ENCODE results near the gene PDCD10. TPM values are rescaled to one million over a fixed set of nuclear protein-coding genes. Genes with fewer than 3 reads are reported as not detected.

Gene PDCD10
- polyA plus RNA-seq, 1 of the 3 experiments (the other 2 are of a cell fraction) = 29.0 TPM

- no peak for TF ChIP-seq RXRA (IDR thresholded peaks at IDR 0.05; ENCODE audit: borderline replicate concordance, low read depth)
- TF ChIP-seq YY1 (IDR thresholded peaks at IDR 0.05; ENCODE audit: low read depth) = no peak
- TF ChIP-seq FOSL2 (IDR thresholded peaks at IDR 0.05; ENCODE audit: borderline replicate concordance, low read depth) = no peak
- no peak for TF ChIP-seq NFIC (IDR thresholded peaks at IDR 0.05; ENCODE audit: borderline replicate concordance)
- TF ChIP-seq ELF1 (IDR thresholded peaks at IDR 0.05) = no peak
- TF ChIP-seq TCF12 (IDR thresholded peaks at IDR 0.05) = no peak
- no peak for TF ChIP-seq FOXJ3 (CRISPR knock-in tag; IDR thresholded peaks at IDR 0.05)
- TF ChIP-seq JUND (IDR thresholded peaks at IDR 0.05) = no peak
- no peak for TF ChIP-seq EP300 (IDR thresholded peaks at IDR 0.05; ENCODE audit: borderline replicate concordance in 1 of 2, low read depth in 1 of 2, low read length in 1 of 2)
- TF ChIP-seq, protein P1, sequence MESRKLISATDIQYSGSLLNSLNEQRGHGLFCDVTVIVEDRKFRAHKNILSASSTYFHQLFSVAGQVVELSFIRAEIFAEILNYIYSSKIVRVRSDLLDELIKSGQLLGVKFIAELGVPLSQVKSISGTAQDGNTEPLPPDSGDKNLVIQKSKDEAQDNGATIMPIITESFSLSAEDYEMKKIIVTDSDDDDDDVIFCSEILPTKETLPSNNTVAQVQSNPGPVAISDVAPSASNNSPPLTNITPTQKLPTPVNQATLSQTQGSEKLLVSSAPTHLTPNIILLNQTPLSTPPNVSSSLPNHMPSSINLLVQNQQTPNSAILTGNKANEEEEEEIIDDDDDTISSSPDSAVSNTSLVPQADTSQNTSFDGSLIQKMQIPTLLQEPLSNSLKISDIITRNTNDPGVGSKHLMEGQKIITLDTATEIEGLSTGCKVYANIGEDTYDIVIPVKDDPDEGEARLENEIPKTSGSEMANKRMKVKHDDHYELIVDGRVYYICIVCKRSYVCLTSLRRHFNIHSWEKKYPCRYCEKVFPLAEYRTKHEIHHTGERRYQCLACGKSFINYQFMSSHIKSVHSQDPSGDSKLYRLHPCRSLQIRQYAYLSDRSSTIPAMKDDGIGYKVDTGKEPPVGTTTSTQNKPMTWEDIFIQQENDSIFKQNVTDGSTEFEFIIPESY (IDR thresholded peaks at IDR 0.05; ENCODE audit: borderline replicate concordance, low read depth) = no peak
- TF ChIP-seq MXI1 (IDR thresholded peaks at IDR 0.05; ENCODE audit: low read depth, low read length) = no peak
- TF ChIP-seq SIN3A (IDR thresholded peaks at IDR 0.05; ENCODE audit: borderline replicate concordance, low read depth, low read length) = no peak
- TF ChIP-seq TEAD4 (IDR thresholded peaks at IDR 0.05; ENCODE audit: borderline replicate concordance, insufficient read depth) = no peak
- TF ChIP-seq EZH2phosphoT487 (IDR thresholded peaks at IDR 0.05; ENCODE audit: borderline replicate concordance, low read depth) = no peak
- TF ChIP-seq GABPA (IDR thresholded peaks at IDR 0.05; ENCODE audit: low read depth) = no peak
- TF ChIP-seq RCOR1 (IDR thresholded peaks at IDR 0.05; ENCODE audit: low read length) = no peak
- TF ChIP-seq PBX3 (IDR thresholded peaks at IDR 0.05) = no peak
- WGBS (ENCODE audit: low lambda C conversion rate) = 57% methylated on average over 5 of the region's 5 CpGs
- Histone ChIP-seq H2AFZ (ENCODE audit: low read depth) (no peak overlapping the region), H3F3A (replicated peaks; ENCODE audit: insufficient read depth) (no peaks in the 10 kb centered on the region), H4K20me1 (ENCODE audit: insufficient read depth) (no peaks in the 10 kb centered on the region), H3K9me3 (no peaks in the 10 kb centered on the region), H3K79me2 (ENCODE audit: insufficient read depth) (no peaks in the 10 kb centered on the region), H3K36me3 (replicated peaks in 1 of 2; ENCODE audit: control insufficient read depth in 1 of 2, insufficient read depth in 2 of 2, low read length in 1 of 2) (no peaks in the 10 kb centered on the region), H3K9me2 (no peaks in the 10 kb centered on the region), H3K27me3 (ENCODE audit: insufficient read depth) (no peaks in the 10 kb centered on the region), H3K27ac (ENCODE audit: low read depth in 2 of 2, low read length in 1 of 2) (no peak overlapping the region), H3K4me2 (no peak overlapping the region), H3K4me1 (ENCODE audit: control insufficient read depth in 1 of 2, insufficient read depth in 2 of 2, low read depth in 1 of 2, low read length in 1 of 2) (no peaks in the 10 kb centered on the region), H3K9ac (no peak overlapping the region), H3K4me3 (ENCODE audit: low read depth in 2 of 2, low read length in 1 of 2) (no peak overlapping the region)
- ChIA-PET POLR2A (no interaction called here), CTCF (no interaction called here)
- no peak for DNase-seq
Measured at GRCh38 chr3:167662919-167663400, 71.7 kb downstream of the PDCD10 start.

DNA sequence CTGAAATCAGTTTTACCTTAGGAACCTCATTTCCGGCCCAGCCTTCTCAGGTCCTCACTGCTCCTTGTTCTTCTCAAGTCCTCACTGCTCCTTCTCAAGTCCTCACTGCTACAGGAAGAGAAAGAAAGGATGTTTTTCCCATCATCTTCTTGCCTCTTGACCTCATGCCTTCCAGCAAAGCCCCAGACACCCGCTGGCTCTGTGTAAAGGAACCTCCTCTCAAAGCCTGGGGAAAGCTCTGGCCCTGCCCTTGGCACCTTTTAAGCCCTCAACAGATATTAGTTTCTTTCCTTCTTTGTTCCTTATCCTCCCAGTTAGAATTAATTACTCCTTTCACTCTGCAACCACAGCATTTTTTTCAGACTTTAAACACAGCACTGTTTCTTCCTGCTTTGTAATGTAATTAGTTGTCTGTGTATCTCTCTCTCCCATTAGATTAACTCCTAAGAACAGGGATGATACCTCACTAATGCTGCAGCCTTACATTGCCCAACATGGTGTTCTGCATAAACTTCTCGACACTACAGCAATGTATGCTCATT lies 76.9 kb downstream of the PDCD10 start:
- no peak for DNase-seq
- Histone ChIP-seq H3K4me3 (ENCODE audit: low read depth in 2 of 2, low read length in 1 of 2) (no peak overlapping the region), H2AFZ (ENCODE audit: low read depth) (no peak overlapping the region), H3K27me3 (ENCODE audit: insufficient read depth) (no peaks in the 10 kb centered on the region), H3K36me3 (replicated peaks in 1 of 2; ENCODE audit: control insufficient read depth in 1 of 2, insufficient read depth in 2 of 2, low read length in 1 of 2) (no peaks in the 10 kb centered on the region), H3K4me1 (ENCODE audit: control insufficient read depth in 1 of 2, insufficient read depth in 2 of 2, low read depth in 1 of 2, low read length in 1 of 2) (peaks cover 0 to 2% of the 10 kb centered on the region in 2 experiments; a peak in 1 of 4 replicates), H3K9me2 (no peaks in the 10 kb centered on the region), H3K79me2 (ENCODE audit: insufficient read depth) (no peaks in the 10 kb centered on the region), H3K4me2 (no peak overlapping the region), H3K9ac (no peak overlapping the region), H3F3A (replicated peaks; ENCODE audit: insufficient read depth) (no peaks in the 10 kb centered on the region), H3K9me3 (no peaks in the 10 kb centered on the region), H4K20me1 (ENCODE audit: insufficient read depth) (no peaks in the 10 kb centered on the region), H3K27ac (ENCODE audit: low read depth in 2 of 2, low read length in 1 of 2) (no peak overlapping the region)
- WGBS (ENCODE audit: low lambda C conversion rate) = 39% methylated on average over 3 of the region's 3 CpGs
- CTCF ChIA-PET = no interaction called here
- POLR2A ChIA-PET = no interaction called here
- TF ChIP-seq CHD2 (IDR thresholded peaks at IDR 0.05; ENCODE audit: low read length, partially characterized antibody) (no peak), TEAD4 (IDR thresholded peaks at IDR 0.05; ENCODE audit: borderline replicate concordance, insufficient read depth) (no peak), FOSL2 (IDR thresholded peaks at IDR 0.05; ENCODE audit: borderline replicate concordance, low read depth) (no peak), MAX (IDR thresholded peaks at IDR 0.05; ENCODE audit: low read depth) (no peak), SIN3A (IDR thresholded peaks at IDR 0.05; ENCODE audit: borderline replicate concordance, low read depth, low read length) (no peak), FOXM1 (IDR thresholded peaks at IDR 0.05; ENCODE audit: low read depth) (no peak), RXRA (IDR thresholded peaks at IDR 0.05; ENCODE audit: borderline replicate concordance, low read depth) (no peak)
